H1 (cell line): ENCODE measurements around the gene MID2. TPM values are rescaled to one million over a fixed set of nuclear protein-coding genes. Genes with fewer than 3 reads are reported as not detected.

Experiments used
- CTCF ChIA-PET: fragments of 300-600 bp; sonication (Branson Sonifier 250); formaldehyde crosslinking; loops from one replicate; lab custom pipeline; 2021; ENCODE audit not compliant: partially characterized antibody; lab: Charles Lee
- POLR2A ChIA-PET: fragments of 300-600 bp; sonication (Branson Sonifier 250); formaldehyde crosslinking; loops from one replicate; lab custom pipeline; 2021; ENCODE audit warnings: inconsistent platforms; ENCODE audit not compliant: partially characterized antibody; lab: Charles Lee
- DNase-seq, 2 experiments: peaks; one replicate each; pipeline versions ENCODE4 v3.0.0 to v3.0.0-alpha.2; 2010 to 2022; ENCODE audit warnings: low spot score in 2 of 2, low read depth in 1 of 2, mixed read lengths in 1 of 2
- FAIRE-seq: peaks from 2 replicates; lab custom pipeline; 2011; peaks lifted over from hg19 to GRCh38; lab: Jason Lieb, UNC
- H2AFZ ChIP-seq: 2 replicates; pipeline ENCODE4 v1.8.1; 2012; ENCODE audit warnings: low read length, inconsistent platforms
- H2AK5ac ChIP-seq: 2 replicates; pipeline ENCODE4 v1.6.1; 2013; ENCODE audit warnings: low read depth, low read length
- H2BK120ac ChIP-seq: replicated peaks from 2 replicates; pipeline ENCODE3; 2013; ENCODE audit warnings: low read depth, low read length, inconsistent platforms
- H2BK12ac ChIP-seq: 2 replicates; pipeline ENCODE4 v1.6.1; 2013; ENCODE audit warnings: low read depth, low read length
- H2BK15ac ChIP-seq: 2 replicates; pipeline ENCODE4 v1.6.1; 2013; ENCODE audit warnings: low read length
- H2BK20ac ChIP-seq: 2 replicates; pipeline ENCODE4 v1.6.1; 2013; ENCODE audit warnings: low read length
- H2BK5ac ChIP-seq: 2 replicates; pipeline ENCODE4 v1.6.1; 2013; ENCODE audit warnings: low read depth, low read length
- H3K14ac ChIP-seq: 2 replicates; pipeline ENCODE4 v1.6.1; 2013; ENCODE audit warnings: inconsistent platforms; ENCODE audit not compliant: insufficient read length
- H3K18ac ChIP-seq: 2 replicates; pipeline ENCODE4 v1.6.1; 2013; ENCODE audit warnings: low read length; ENCODE audit errors: extremely low read depth
- H3K23ac ChIP-seq: 2 replicates; pipeline ENCODE4 v1.6.1; 2013; ENCODE audit warnings: inconsistent platforms; ENCODE audit not compliant: insufficient read length
- H3K23me2 ChIP-seq: 2 replicates; pipeline ENCODE4 v1.6.1; 2013; ENCODE audit warnings: low read depth, low read length
- H3K27ac ChIP-seq: 2 replicates; pipeline ENCODE4 v1.6.1; 2011; ENCODE audit warnings: low read depth, low read length, inconsistent platforms
- H3K27me3 ChIP-seq, 4 experiments: replicated peaks in 1 of 4; 1 replicate in 1 of 4; 2 replicates in 3 of 4; pipeline versions ENCODE4 v1.6.1 to v1.8.1; 2011 to 2013; ENCODE audit warnings: low read length in 3 of 4, mild to moderate bottlenecking in 3 of 4, inconsistent platforms in 2 of 4, mixed read lengths in 2 of 4, moderate library complexity in 1 of 4; ENCODE audit not compliant: control insufficient read depth in 3 of 4, insufficient read depth in 3 of 4; ENCODE audit errors: extremely low read depth in 1 of 4
- H3K36me3 ChIP-seq, 4 experiments: 2 replicates each; pipeline versions ENCODE4 v1.6.1 to v1.8.1; 2011 to 2013; ENCODE audit warnings: mild to moderate bottlenecking in 4 of 4, low read length in 3 of 4, moderate library complexity in 2 of 4, control low read depth in 1 of 4, inconsistent platforms in 1 of 4; ENCODE audit not compliant: insufficient read depth in 4 of 4, control insufficient read depth in 2 of 4
- H3K4ac ChIP-seq: replicated peaks from 2 replicates; pipeline ENCODE3; 2013; ENCODE audit warnings: low read length, low read depth, mixed read lengths, inconsistent platforms; ENCODE audit not compliant: insufficient read length
- H3K4me1 ChIP-seq, 4 experiments: replicated peaks in 1 of 4; 1 replicate in 1 of 4; 2 replicates in 3 of 4; pipeline versions ENCODE4 v1.6.1 to v1.8.1; 2011 to 2013; ENCODE audit warnings: low read length in 3 of 4, inconsistent platforms in 2 of 4, mixed read lengths in 1 of 4; ENCODE audit not compliant: insufficient read depth in 4 of 4, control insufficient read depth in 3 of 4
- H3K4me2 ChIP-seq, 2 experiments: 2 replicates each; pipeline versions ENCODE4 v1.6.1 to v1.8.1; 2011 to 2013; ENCODE audit warnings: low read depth in 2 of 2, low read length in 2 of 2, control low read depth in 1 of 2, inconsistent platforms in 1 of 2, mild to moderate bottlenecking in 1 of 2; ENCODE audit not compliant: insufficient read depth in 1 of 2
- H3K4me3 ChIP-seq, 4 experiments: fragments of 200-600, 300-600 bp in 1 of 4; sonication (generic), shearing (Covaris generic), sonication (Bioruptor Twin) in 1 of 4; 2 replicates each; pipeline versions ENCODE4 v1.5.1 to v1.8.1; 2011 to 2016; ENCODE audit warnings: low read length in 4 of 4, low read depth in 3 of 4, control low read depth in 2 of 4, inconsistent platforms in 2 of 4, mild to moderate bottlenecking in 2 of 4, mixed read lengths in 1 of 4, moderate library complexity in 1 of 4; ENCODE audit not compliant: insufficient read depth in 2 of 4; ENCODE audit errors: extremely low read depth in 1 of 4
- H3K56ac ChIP-seq: replicated peaks from 2 replicates; pipeline ENCODE3; 2013; ENCODE audit warnings: low read depth, mild to moderate bottlenecking, mixed read lengths, low read length, inconsistent platforms; ENCODE audit not compliant: insufficient read length
- H3K79me1 ChIP-seq: 2 replicates; pipeline ENCODE4 v1.6.1; 2013; ENCODE audit warnings: low read depth, low read length, control low read depth
- H3K79me2 ChIP-seq, 2 experiments: 2 replicates each; pipeline versions ENCODE4 v1.6.1 to v1.8.1; 2012 to 2013; ENCODE audit warnings: low read length in 2 of 2, mild to moderate bottlenecking in 2 of 2, inconsistent platforms in 1 of 2; ENCODE audit not compliant: insufficient read depth in 2 of 2, control insufficient read depth in 1 of 2
- H3K9ac ChIP-seq, 4 experiments: replicated peaks in 1 of 4; 1 replicate in 1 of 4; 2 replicates in 3 of 4; pipeline versions ENCODE4 v1.6.1 to v1.8.1; 2011 to 2013; ENCODE audit warnings: low read depth in 3 of 4, low read length in 3 of 4, control low read depth in 2 of 4, mild to moderate bottlenecking in 2 of 4, moderate library complexity in 2 of 4, inconsistent platforms in 1 of 4; ENCODE audit errors: extremely low read depth in 1 of 4
- H3K9me3 ChIP-seq, 2 experiments: 2 replicates each; pipeline versions ENCODE4 v1.6.1 to v1.8.1; 2012 to 2013; ENCODE audit warnings: mild to moderate bottlenecking in 2 of 2, moderate library complexity in 2 of 2, control low read depth in 1 of 2, inconsistent platforms in 1 of 2, low read depth in 1 of 2, low read length in 1 of 2, mixed read lengths in 1 of 2; ENCODE audit not compliant: insufficient read depth in 2 of 2
- H4K20me1 ChIP-seq, 2 experiments: replicated peaks in 1 of 2; 2 replicates each; pipeline versions ENCODE3 to v1.8.1; 2011 to 2013; ENCODE audit warnings: inconsistent platforms in 2 of 2, low read length in 2 of 2, mild to moderate bottlenecking in 1 of 2; ENCODE audit not compliant: insufficient read depth in 2 of 2, control insufficient read depth in 1 of 2
- H4K5ac ChIP-seq: 2 replicates; pipeline ENCODE4 v1.6.1; 2013; ENCODE audit warnings: low read length, low read depth, mixed read lengths, inconsistent platforms; ENCODE audit not compliant: insufficient read length
- H4K8ac ChIP-seq: 2 replicates; pipeline ENCODE4 v1.8.0; 2013; ENCODE audit warnings: mild to moderate bottlenecking, moderate library complexity, low read length, inconsistent platforms; ENCODE audit not compliant: insufficient read depth; ENCODE audit errors: extremely low read depth
- H4K91ac ChIP-seq: replicated peaks from 2 replicates; pipeline ENCODE3; 2013; ENCODE audit warnings: low read length, mixed read lengths, inconsistent platforms; ENCODE audit not compliant: insufficient read length
- BCL11A ChIP-seq, 2 experiments: IDR thresholded peaks; one replicate each; pipeline ENCODE4 v1.6.1; 2011; ENCODE audit warnings: low read depth in 2 of 2, low read length in 2 of 2, mild to moderate bottlenecking in 2 of 2
- KDM4A ChIP-seq: IDR thresholded peaks from one replicate; pipeline ENCODE4 v1.7.1; 2012; ENCODE audit warnings: low read depth, mild to moderate bottlenecking, moderate library complexity, low read length, inconsistent platforms; ENCODE audit not compliant: severe bottlenecking
- NRF1 ChIP-seq: IDR thresholded peaks from 2 replicates; pipeline ENCODE4 v1.6.1; 2011; ENCODE audit warnings: mild to moderate bottlenecking, low read depth, low read length, improper control_type of control experiment
- POU5F1 ChIP-seq: IDR thresholded peaks from 2 replicates; pipeline ENCODE4 v1.6.1; 2011; ENCODE audit warnings: low read depth, mild to moderate bottlenecking, low read length, moderate library complexity
- SAP30 ChIP-seq: fragments of 300-600 bp; sonication (generic); IDR thresholded peaks from 2 replicates; pipeline ENCODE4 v1.7.1; 2012; ENCODE audit warnings: low read length, moderate library complexity, mild to moderate bottlenecking, inconsistent platforms; ENCODE audit not compliant: insufficient read depth, insufficient replicate concordance
- SP4 ChIP-seq: IDR thresholded peaks from 2 replicates; pipeline ENCODE4 v1.6.1; 2012; ENCODE audit warnings: low read length, inconsistent platforms
- WGBS, 2 experiments: shearing (Covaris generic) in 1 of 2; methylation state at CpG; one replicate each; pipeline versions ENCODE4 v1.1.6 to v1.1.7; 2013 to 2015; ENCODE audit warnings: low lambda C conversion rate in 2 of 2, mixed read lengths in 2 of 2, inconsistent platforms in 1 of 2, low coverage in 1 of 2, missing lambda C conversion rate in 1 of 2; ENCODE audit not compliant: insufficient replicate concordance in 2 of 2, insufficient coverage in 1 of 2, insufficient read length in 1 of 2; ENCODE audit errors: extremely low coverage in 1 of 2, missing lambda C conversion rate in 1 of 2; 5-methylcytosine and 5-hydroxymethylcytosine counted together
- polyA plus RNA-seq, 7 experiments: library from polyadenylated mRNA; depleted of rRNA in 3 of 7; stranded (reverse) in 5 of 7; unstranded in 2 of 7; fragments of >200 nt in 5 of 7; fragments of 200-250 nt in 2 of 7; gene quantifications; 1 replicate in 5 of 7; 2 replicates in 1 of 7; 4 replicates in 1 of 7; pipeline versions ENCODE4 v1.2.1 to v1.2.3, GENCODE V29; 2011 to 2013; ENCODE audit warnings: missing spikeins in 2 of 7, mixed read lengths in 2 of 7
- total RNA-seq: library from RNA; stranded (reverse); fragmentation: NEBNext Ultra II Directional; extraction: Animal tissue kit (Norgen Biotek cat#: 25700); gene quantifications from 2 replicates; pipeline ENCODE4 v1.2.1, GENCODE V29; 2021
- TF ChIP-seq, protein P1 (sequence below), 3 experiments: IDR thresholded peaks; 1 replicate in 2 of 3; 2 replicates in 1 of 3; pipeline versions ENCODE4 v1.5.1 to v1.6.1; 2011; ENCODE audit warnings: low read length in 3 of 3, mild to moderate bottlenecking in 3 of 3, inconsistent platforms in 2 of 3, low read depth in 1 of 3, moderate library complexity in 1 of 3; ENCODE audit not compliant: insufficient read depth in 1 of 3; ENCODE audit errors: control extremely low read depth in 1 of 3
- TF ChIP-seq, protein P2 (sequence below): IDR thresholded peaks from 2 replicates; pipeline ENCODE4 v1.6.1; 2011; ENCODE audit warnings: low read length, improper control_type of control experiment
- TF ChIP-seq, protein P3 (sequence below): IDR thresholded peaks from 2 replicates; pipeline ENCODE4 v1.6.1; 2011; ENCODE audit warnings: low read depth, mild to moderate bottlenecking, low read length; ENCODE audit not compliant: insufficient read depth

Gene MID2
- total and polyA plus RNA-seq, 2 of the 8 experiments (the other 6 are each of a cell fraction or from before 2014, with no cell fraction given), result 0.98 to 1.7 TPM

DNA sequence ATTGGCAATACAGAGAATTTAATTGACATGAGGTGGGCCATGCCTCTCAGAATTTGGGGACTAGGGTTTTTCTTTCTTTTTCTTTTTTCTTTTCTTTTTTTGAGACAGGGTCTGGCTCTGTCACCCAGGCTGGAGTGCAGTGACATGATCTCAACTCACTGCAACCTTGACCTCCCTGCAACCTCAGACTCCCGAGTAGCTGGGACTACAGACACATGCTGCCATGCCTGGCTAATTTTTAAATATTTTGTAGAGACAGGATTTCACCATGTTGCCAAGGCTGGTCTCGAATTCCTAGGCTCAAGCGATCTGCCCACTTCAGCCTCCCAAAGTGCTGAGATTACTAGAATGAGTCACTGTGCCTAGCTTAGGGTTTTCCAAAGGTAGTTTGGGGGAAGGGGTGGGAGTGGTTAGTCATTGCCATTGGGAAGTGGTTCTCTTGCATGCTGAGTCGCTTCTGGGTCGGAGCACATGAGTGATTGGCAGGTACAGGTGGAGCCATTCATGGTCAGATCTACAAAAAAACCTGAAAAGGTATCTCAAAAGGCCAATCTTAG lies 54.5 kb downstream of the MID2 start:
- H3K27ac ChIP-seq, result no peak overlapping the region
- no peaks in the 10 kb centered on the region for H3K23me2 ChIP-seq
- no peak overlapping the region for H2AFZ ChIP-seq
- no peak overlapping the region for H2BK5ac ChIP-seq
- 93% methylated on average over 5 of the region's 5 CpGs; no CpG with 5 or more reads in 1 of the 2 experiments for WGBS, 2 experiments
- no peak overlapping the region for H4K91ac ChIP-seq
- no peaks in the 10 kb centered on the region for H3K79me1 ChIP-seq
- H2AK5ac ChIP-seq, result no peak overlapping the region
- no peak overlapping the region for H3K14ac ChIP-seq
- H4K5ac ChIP-seq, result no peak overlapping the region
- H3K18ac ChIP-seq, result no peak overlapping the region
- no peak overlapping the region for H3K9ac ChIP-seq
- H3K27me3 ChIP-seq, result no peaks in the 10 kb centered on the region
- H3K9me3 ChIP-seq, result no peaks in the 10 kb centered on the region
- H3K56ac ChIP-seq, result no peak overlapping the region
- no peak overlapping the region for H3K23ac ChIP-seq
- CTCF ChIA-PET, result interaction anchor here (0.7 kb wide), 1 partner anchor 16 kb away, joined by 3 read pairs; no protein-coding TSS in a partner anchor
- no peak for DNase-seq
- H3K4ac ChIP-seq, result no peak overlapping the region
- no peak overlapping the region for H4K8ac ChIP-seq
- H3K79me2 ChIP-seq, result no peaks in the 10 kb centered on the region
- no peak overlapping the region for H2BK12ac ChIP-seq
- H4K20me1 ChIP-seq, result no peaks in the 10 kb centered on the region
- POLR2A ChIA-PET, result interaction anchor here (0.7 kb wide), 1 partner anchor 424 kb away, joined by 3 read pairs; no protein-coding TSS in a partner anchor
- H3K4me3 ChIP-seq, result no peak overlapping the region
- FAIRE-seq, result no peak
- no peak overlapping the region for H2BK120ac ChIP-seq
- H2BK20ac ChIP-seq, result no peak overlapping the region
- no peak overlapping the region for H3K4me2 ChIP-seq
- H3K4me1 ChIP-seq, result no peaks in the 10 kb centered on the region
- H2BK15ac ChIP-seq, result no peak overlapping the region
- H3K36me3 ChIP-seq, result no peaks in the 10 kb centered on the region
- TF ChIP-seq, protein P1, sequence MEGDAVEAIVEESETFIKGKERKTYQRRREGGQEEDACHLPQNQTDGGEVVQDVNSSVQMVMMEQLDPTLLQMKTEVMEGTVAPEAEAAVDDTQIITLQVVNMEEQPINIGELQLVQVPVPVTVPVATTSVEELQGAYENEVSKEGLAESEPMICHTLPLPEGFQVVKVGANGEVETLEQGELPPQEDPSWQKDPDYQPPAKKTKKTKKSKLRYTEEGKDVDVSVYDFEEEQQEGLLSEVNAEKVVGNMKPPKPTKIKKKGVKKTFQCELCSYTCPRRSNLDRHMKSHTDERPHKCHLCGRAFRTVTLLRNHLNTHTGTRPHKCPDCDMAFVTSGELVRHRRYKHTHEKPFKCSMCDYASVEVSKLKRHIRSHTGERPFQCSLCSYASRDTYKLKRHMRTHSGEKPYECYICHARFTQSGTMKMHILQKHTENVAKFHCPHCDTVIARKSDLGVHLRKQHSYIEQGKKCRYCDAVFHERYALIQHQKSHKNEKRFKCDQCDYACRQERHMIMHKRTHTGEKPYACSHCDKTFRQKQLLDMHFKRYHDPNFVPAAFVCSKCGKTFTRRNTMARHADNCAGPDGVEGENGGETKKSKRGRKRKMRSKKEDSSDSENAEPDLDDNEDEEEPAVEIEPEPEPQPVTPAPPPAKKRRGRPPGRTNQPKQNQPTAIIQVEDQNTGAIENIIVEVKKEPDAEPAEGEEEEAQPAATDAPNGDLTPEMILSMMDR (IDR thresholded peaks at IDR 0.05; ENCODE audit: control extremely low read depth in 1 of 3, insufficient read depth in 1 of 3, low read depth in 1 of 3, low read length in 3 of 3), result no peak
- TF ChIP-seq, protein P2, sequence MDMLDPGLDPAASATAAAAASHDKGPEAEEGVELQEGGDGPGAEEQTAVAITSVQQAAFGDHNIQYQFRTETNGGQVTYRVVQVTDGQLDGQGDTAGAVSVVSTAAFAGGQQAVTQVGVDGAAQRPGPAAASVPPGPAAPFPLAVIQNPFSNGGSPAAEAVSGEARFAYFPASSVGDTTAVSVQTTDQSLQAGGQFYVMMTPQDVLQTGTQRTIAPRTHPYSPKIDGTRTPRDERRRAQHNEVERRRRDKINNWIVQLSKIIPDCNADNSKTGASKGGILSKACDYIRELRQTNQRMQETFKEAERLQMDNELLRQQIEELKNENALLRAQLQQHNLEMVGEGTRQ, result no peak
- TF ChIP-seq POU5F1, result no peak
- no peak for TF ChIP-seq SAP30
- TF ChIP-seq KDM4A, result no peak
- TF ChIP-seq BCL11A (IDR thresholded peaks at IDR 0.05; ENCODE audit: low read depth in 2 of 2, low read length in 2 of 2), result no peak
- TF ChIP-seq, protein P3, sequence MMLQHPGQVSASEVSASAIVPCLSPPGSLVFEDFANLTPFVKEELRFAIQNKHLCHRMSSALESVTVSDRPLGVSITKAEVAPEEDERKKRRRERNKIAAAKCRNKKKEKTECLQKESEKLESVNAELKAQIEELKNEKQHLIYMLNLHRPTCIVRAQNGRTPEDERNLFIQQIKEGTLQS, result no peak
- no peak for TF ChIP-seq NRF1
- no peak for TF ChIP-seq SP4
